Ovary (tissue), 9 donors: Measurements from ENCODE around the gene GARIN5A. TPM values are rescaled to one million over a fixed set of nuclear protein-coding genes. Genes with fewer than 3 reads are reported as not detected.

Source experiments
- DNase-seq, 5 donors: peaks; one replicate each; pipeline ENCODE4 v3.0.0-alpha.2; 2019 to 2020
- H3K27ac ChIP-seq, 2 donors: fragments of 200-600 bp; one replicate each; pipeline versions ENCODE4 v1.5.1 to v1.8.0; 2019 to 2022
- H3K27me3 ChIP-seq: fragments of 200-600 bp; one replicate; pipeline ENCODE4 v1.8.0; 2022
- H3K36me3 ChIP-seq: fragments of 200-600 bp; sonication (generic); one replicate; pipeline ENCODE4 v1.5.1; 2019
- H3K4me1 ChIP-seq: one replicate; pipeline ENCODE4 v1.8.1; 2013; ENCODE audit warnings: mild to moderate bottlenecking, moderate library complexity; ENCODE audit not compliant: insufficient read depth
- H3K4me3 ChIP-seq: fragments of 200-600 bp; sonication (generic); one replicate; pipeline ENCODE4 v1.5.1; 2017
- H3K9me3 ChIP-seq, 2 donors: fragments of 200-600 bp in 1 of 2; sonication (generic) in 1 of 2; one replicate each; pipeline versions ENCODE4 v1.5.1 to v1.8.1; 2013 to 2019; ENCODE audit warnings: mild to moderate bottlenecking in 1 of 2, moderate library complexity in 1 of 2
- EP300 ChIP-seq: sonication (generic); formaldehyde crosslinking; IDR thresholded peaks from one replicate; pipeline ENCODE4 v1.6.1; 2017; ENCODE audit warnings: antibody characterized with exemption
- POLR2A ChIP-seq: fragments of 450-650 bp; IDR thresholded peaks from one replicate; pipeline ENCODE4 v1.6.1; 2017; ENCODE audit warnings: antibody characterized with exemption, mild to moderate bottlenecking, moderate library complexity
- WGBS, 3 donors: extraction: QIAGEN DNeasy Blood & Tissue Kit in 1 of 3; methylation state at CpG; one replicate each; pipeline versions ENCODE4 v1.1.5 to v1.1.7; 2013 to 2017; 5-methylcytosine and 5-hydroxymethylcytosine counted together
- intact Hi-C, 4 donors: fragments of 100-400 bp; cut with DNase I; formaldehyde crosslinking; loops; one replicate each; pipeline versions ENCODE4 v1.11.0 to v1.15.1; 2022 to 2023
- polyA plus RNA-seq, 2 donors: library from polyadenylated mRNA; stranded (reverse); fragments of 200-250 nt in 1 of 2; fragments of 350-450 nt in 1 of 2; fragmentation: Illumina TruSeq in 1 of 2; extraction: RNeasy Lipid Tissue Mini Kit (QIAGEN cat#74804) in 1 of 2; gene quantifications; one replicate each; pipeline ENCODE4 v1.2.3, GENCODE V29; 2013 to 2014
- total RNA-seq, 7 donors: library from RNA; depleted of rRNA in 2 of 7; stranded (reverse); fragments of >200 nt in 2 of 7; fragmentation: NEBNext Ultra II Directional in 3 of 7; extraction: Animal tissue kit (Norgen Biotek cat#: 25700) in 3 of 7; gene quantifications; one replicate each; pipeline versions ENCODE4 v1.1.0 to v1.2.4, GENCODE V29; 2016 to 2023
- TF ChIP-seq, protein P1 (sequence below), 3 donors: fragments of 450-650 bp in 2 of 3; fragments of 200-600 bp in 1 of 3; IDR thresholded peaks; one replicate each; pipeline versions ENCODE4 v1.5.1 to v1.8.0; 2016 to 2022; ENCODE audit warnings: antibody characterized with exemption in 3 of 3, mild to moderate bottlenecking in 1 of 3
- donor health status: DM: no; HTN: no; CAD: no; lungs with moderate emphysema.
- donor health status: DM: no; HTN: no; CAD: no.
- donor health status: Bipolar disorder and iron deficiency.
- donor health status: DM: yes; HTN: yes; CAD: no.
- donor health status: DM: no; HTN: no; CAD: no.
- donor health status: DM: yes; HTN: yes; CAD: no.

Gene GARIN5A
- total and polyA plus RNA-seq, 9 donors, result 0.47 to 10.3 (median 3.3) TPM

DNA sequence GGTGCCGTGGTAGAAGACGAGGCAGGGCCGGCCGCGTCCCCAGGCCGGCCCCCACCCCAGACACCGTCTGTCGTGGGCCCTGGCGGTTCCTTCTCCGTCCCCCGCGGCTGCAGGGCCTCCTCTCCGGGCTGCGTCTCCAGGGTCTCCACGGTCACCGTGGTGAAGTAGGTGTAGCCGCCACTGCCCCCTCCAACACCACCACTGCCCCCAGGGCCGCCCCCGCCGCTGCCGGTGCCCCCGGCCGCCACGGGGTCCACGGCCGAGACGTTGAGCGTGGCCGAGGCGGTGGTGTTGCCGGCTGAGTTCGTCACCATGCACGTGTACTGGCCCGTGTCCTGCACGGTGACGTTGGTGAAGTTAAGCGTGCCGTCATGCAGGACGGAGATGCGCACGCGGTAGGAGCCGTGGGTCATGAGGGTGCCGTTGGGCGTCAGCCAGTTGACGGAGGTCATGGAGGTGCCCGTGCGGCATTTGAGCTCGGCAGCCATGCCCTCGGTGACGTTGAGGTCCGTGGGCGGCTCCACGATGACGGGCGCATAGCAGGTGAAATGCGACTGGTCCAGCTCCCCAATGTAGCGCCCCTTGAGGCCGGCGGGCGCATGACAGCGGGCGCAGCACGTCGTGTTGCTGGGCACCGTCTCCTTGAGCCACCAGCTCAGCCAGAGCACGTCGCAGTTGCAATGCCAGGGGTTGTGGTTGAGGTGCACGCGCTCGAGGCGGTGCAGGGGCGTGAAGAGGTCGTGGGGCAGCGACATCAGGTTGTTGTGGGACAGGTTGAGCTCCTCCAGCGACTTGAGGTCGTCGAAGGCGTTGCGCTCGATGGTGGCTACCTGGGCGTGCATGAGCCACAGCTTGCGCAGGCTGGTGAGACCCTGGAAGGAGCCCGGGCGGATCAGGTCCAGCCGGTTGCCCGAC, 41.7 kb upstream of the GARIN5A start:
- Histone ChIP-seq H3K36me3 (no peaks in the 10 kb centered on the region), H3K9me3 (no peaks in the 10 kb centered on the region), H3K4me3 (no peak overlapping the region), H3K4me1 (no peaks in the 10 kb centered on the region), H3K27ac (no peak overlapping the region), H3K27me3 (no peaks in the 10 kb centered on the region)
- DNase-seq, result no peak
- no peak for TF ChIP-seq EP300
- no peak for TF ChIP-seq POLR2A
- TF ChIP-seq, protein P1, sequence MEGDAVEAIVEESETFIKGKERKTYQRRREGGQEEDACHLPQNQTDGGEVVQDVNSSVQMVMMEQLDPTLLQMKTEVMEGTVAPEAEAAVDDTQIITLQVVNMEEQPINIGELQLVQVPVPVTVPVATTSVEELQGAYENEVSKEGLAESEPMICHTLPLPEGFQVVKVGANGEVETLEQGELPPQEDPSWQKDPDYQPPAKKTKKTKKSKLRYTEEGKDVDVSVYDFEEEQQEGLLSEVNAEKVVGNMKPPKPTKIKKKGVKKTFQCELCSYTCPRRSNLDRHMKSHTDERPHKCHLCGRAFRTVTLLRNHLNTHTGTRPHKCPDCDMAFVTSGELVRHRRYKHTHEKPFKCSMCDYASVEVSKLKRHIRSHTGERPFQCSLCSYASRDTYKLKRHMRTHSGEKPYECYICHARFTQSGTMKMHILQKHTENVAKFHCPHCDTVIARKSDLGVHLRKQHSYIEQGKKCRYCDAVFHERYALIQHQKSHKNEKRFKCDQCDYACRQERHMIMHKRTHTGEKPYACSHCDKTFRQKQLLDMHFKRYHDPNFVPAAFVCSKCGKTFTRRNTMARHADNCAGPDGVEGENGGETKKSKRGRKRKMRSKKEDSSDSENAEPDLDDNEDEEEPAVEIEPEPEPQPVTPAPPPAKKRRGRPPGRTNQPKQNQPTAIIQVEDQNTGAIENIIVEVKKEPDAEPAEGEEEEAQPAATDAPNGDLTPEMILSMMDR (IDR thresholded peaks at IDR 0.05), result no peak
- 95% methylated on average over 85 to 87 of the region's 87 CpGs for whole genome bisulfite sequencing, 3 donors
- intact Hi-C loops, result loop anchor here in 1 of 4 donors (10.0 kb wide), 1 partner anchor 276 kb away; the partner anchor contains the start of gene ACP4

- H3K9me3 ChIP-seq, result no peaks in the 10 kb centered on the region
- no peak overlapping the region for H3K27ac ChIP-seq
- no peaks in the 10 kb centered on the region for H3K36me3 ChIP-seq
- 94 to 95% (median 95%) methylated on average over 36 to 37 of the region's 37 CpGs for WGBS, 3 donors
- H3K4me3 ChIP-seq, result no peak overlapping the region
- intact Hi-C loops, result loop anchor here in 1 of 4 donors (10.0 kb wide), 1 partner anchor 277 kb away; the partner anchor contains the start of gene ACP4
- DNase-seq, result no peak
- TF ChIP-seq EP300 (no peak), POLR2A (no peak)
- TF ChIP-seq, protein P1 (IDR thresholded peaks at IDR 0.05), result no peak
- no peaks in the 10 kb centered on the region for H3K27me3 ChIP-seq
- H3K4me1 ChIP-seq, result no peaks in the 10 kb centered on the region
These were observed 41.0 kb upstream of the GARIN5A start for GRCh38 chr19:50517704-50518075.

DNA sequence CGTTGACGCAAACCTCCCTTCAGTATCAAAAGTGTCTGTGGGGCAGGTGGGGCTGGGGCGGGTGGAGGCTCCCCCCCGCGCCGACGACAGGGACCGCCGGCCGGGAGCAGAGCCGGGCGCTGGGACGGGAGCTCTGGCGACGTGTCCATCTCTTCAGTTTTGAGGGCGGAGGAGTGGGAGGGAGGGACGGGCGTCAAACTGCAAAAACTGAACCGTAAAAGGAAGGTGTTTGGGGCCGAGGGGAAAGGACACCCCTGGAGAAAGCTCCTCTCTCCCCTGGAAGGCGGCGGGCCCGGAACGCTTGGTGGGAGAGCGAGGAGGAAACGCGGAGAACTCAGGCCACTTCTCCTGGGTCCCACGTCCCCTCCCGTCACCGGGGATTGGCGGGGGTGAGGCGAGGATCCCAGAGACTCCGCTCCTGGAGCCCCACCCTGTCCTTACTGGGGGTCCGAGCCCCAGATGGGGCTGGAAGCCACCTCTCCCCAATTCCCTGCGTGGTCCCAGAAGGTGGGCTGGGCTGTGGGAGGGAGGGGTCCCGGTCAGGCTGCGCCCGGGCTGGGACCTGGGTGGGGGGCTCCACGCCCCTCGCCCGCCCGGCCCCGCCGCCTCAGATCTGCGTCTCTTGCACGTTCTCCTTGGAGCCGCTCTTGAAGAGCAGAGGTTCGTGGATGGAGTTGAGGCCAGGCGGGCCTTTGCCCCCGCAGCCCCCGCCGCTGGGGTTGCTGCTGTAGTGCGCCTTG, 40.5 kb upstream of the GARIN5A start:
- intact Hi-C loops, result loop anchor here in 1 of 4 donors (10.0 kb wide), 1 partner anchor 278 kb away; the partner anchor contains the start of gene ACP4
- no peaks in the 10 kb centered on the region for H3K9me3 ChIP-seq
- 82 to 83% (median 82%) methylated on average over 53 of the region's 53 CpGs for WGBS, 3 donors
- no peaks in the 10 kb centered on the region for H3K36me3 ChIP-seq
- no peak overlapping the region for H3K4me3 ChIP-seq
- no peak for TF ChIP-seq EP300
- no peak for TF ChIP-seq POLR2A
- TF ChIP-seq, protein P1 (IDR thresholded peaks at IDR 0.05), result no peak
- DNase-seq, result no peak
- H3K4me1 ChIP-seq, result no peaks in the 10 kb centered on the region
- H3K27me3 ChIP-seq, result no peaks in the 10 kb centered on the region
- no peak overlapping the region for H3K27ac ChIP-seq

- TF ChIP-seq, protein P1 (IDR thresholded peaks at IDR 0.05), result no peak
- TF ChIP-seq POLR2A (no peak), EP300 (no peak)
- 73 to 77% (median 77%) methylated on average over 12 of the region's 12 CpGs for WGBS, 3 donors
- DNase-seq, result no peak
These were observed 39.8 kb upstream of the GARIN5A start for GRCh38 chr19:50516456-50516855.

More at GRCh38 chr19:50516456-50516855, 39.8 kb upstream of the GARIN5A start:
- Histone ChIP-seq H3K36me3 (no peaks in the 10 kb centered on the region), H3K9me3 (no peaks in the 10 kb centered on the region), H3K4me1 (no peaks in the 10 kb centered on the region), H3K27me3 (no peaks in the 10 kb centered on the region), H3K27ac (no peak overlapping the region), H3K4me3 (no peak overlapping the region)
- intact Hi-C loops, result loop anchor here in 1 of 4 donors (10.0 kb wide), 1 partner anchor 278 kb away; the partner anchor contains the start of gene ACP4
